HG03108 (cell line): ENCODE data around the gene GLRA3.
"Not testable (repeated sequence)": the region's sequence is repeated elsewhere in the genome, so short reads cannot be mapped to it uniquely, and the experiment has no call there.

ENCODE experiments used
- ATAC-seq: cut with Tn5 transposase; IDR thresholded peaks from one replicate; pipeline ENCODE4 v1.9.1; 2021; ENCODE audit warnings: moderate library complexity; ENCODE audit not compliant: unreplicated experiment

GLRA3 gene

GRCh38 chr4:174828845-174829701 lies at the start of gene GLRA3:
Gene GLRA3, minus strand, starts transcription at chr4:174829247. Its CDS starts 436 bp downstream, at chr4:174828811.
- no peak for ATAC-seq

- ATAC-seq, result no peak
These were observed 45.9 kb upstream of the GLRA3 start for GRCh38 chr4:174874898-174875297.

- no peak for ATAC-seq
These were observed 44.9 kb upstream of the GLRA3 start for GRCh38 chr4:174873931-174874330.

DNA sequence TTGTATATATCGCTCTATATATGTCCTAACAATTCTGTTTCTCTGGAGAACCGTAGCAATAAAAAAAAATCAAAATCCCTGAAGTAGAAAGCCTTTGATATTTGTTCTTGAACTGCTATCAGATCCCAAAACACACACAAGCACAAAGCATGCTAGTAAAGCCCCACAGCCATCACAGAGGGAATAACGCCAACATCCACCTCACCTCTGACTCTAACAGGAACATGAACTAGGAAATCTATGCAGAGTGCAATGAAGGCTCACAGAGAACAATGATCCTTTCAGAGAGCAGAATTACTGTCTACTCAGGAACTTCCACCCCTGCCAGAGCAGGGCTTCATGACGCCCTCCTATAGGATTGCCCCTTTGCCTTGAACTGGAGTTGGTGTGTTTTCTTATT lies 44.1 kb upstream of the GLRA3 start:
- ATAC-seq, result not testable (repeated sequence)

- ATAC-seq, result no peak
These were observed 42.4 kb upstream of the GLRA3 start for GRCh38 chr4:174871407-174871806.

DNA sequence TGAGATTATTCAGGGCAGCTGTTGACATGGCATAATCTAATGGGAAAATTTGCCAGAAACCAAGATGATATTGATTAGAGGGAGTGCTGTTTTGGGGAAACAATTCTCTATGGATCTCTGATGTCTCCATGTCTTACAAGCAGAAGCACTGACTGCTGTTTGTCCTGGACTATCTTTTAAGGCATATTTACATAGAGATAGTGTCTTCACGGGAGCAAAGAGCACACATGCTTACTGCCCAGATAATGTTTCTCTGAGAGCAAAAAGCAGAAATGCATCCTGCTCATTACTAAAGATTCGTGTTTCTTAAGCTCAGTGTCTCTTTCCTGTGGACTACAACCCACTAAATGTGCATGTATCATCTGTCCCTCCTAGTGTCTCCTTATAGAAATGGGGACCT lies 41.3 kb upstream of the GLRA3 start:
- no peak for ATAC-seq

DNA sequence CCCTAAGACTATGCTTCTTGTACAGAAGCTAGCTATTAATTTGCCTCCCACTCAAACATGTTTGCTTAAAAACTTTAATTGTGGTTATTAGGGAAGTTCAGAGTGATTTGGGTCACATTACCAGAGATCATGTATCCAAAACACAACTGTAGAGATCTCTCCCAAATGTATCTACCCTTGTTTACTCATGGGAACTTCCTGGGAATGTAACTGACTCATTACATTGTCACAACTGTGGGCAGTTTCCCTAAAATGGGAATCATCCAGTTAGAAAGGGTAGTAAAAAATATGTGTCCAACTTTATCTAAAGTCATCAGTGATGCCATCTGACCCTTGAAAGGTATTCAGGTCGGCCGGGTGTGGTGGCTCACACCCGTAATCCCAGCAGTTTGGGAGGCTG lies 40.3 kb upstream of the GLRA3 start:
- ATAC-seq, result no peak

DNA sequence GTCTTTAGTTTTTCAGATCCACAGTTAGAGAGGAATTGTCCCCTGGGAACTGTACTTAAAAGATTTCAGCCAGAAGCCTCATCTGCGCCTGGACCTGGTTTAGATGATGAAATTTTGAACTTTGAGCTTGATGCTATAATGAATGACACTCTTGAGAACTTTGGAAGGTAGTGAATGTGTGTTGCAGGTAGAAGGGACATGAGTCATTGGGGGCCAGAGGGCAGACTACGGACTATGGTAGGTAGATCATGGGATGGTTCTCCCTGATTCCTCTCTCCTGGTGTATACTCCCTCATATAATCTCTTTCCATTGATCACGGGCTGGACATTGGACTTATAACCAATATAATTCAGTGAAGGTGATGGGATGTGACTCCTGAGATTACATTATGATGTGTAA lies 38.9 kb upstream of the GLRA3 start:
- ATAC-seq, result no peak

- no peak for ATAC-seq
These were observed 36.5 kb upstream of the GLRA3 start for GRCh38 chr4:174865418-174865985.

DNA sequence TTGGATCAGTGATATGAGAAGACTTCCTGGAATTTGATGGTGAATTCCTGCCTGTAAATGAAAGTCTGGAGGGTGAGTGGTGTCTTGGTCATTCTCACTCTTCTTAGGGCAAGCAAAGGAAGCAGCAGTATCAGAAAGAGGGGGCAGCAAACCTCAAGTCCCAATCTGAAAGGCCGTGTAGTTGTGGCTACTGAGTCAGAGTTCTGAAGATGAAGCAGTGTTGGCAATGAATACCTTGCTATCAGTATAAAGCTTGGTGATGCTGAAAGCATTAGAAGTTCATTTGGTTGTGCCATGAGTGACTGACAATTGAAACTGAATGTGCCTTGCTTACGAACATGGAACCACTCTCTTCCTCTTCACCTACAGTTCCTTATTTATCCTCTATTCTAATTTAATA lies 35.0 kb upstream of the GLRA3 start:
- ATAC-seq, result no peak

DNA sequence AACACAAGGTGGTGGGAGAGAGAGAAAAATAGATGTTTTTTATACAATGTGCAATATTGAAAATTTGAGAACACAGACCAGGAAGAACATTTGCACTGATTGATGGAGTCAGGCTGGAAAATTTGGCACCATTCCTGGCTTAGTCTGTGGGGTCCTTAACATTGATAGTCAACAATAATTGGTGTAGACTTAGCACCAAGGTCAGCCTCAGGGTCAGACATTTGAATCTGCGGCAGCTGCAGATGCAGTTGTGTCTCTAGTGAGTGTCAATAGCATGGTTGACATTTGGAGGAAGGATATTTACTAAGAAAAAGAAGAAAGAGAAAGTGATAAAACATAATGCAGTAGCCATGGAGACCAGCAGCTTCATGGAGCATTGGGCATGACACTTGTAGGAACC lies 31.5 kb upstream of the GLRA3 start:
- ATAC-seq, result no peak

GRCh38 chr4:174859904-174860303 lies 30.9 kb upstream of the GLRA3 start:
- ATAC-seq, result no peak

GRCh38 chr4:174856926-174857800 lies 28.1 kb upstream of the GLRA3 start:
- ATAC-seq, result no peak

GRCh38 chr4:174855050-174855449 lies 26.0 kb upstream of the GLRA3 start:
- no peak for ATAC-seq

- ATAC-seq, result no peak
These were observed 24.6 kb upstream of the GLRA3 start for GRCh38 chr4:174853629-174854028.

DNA sequence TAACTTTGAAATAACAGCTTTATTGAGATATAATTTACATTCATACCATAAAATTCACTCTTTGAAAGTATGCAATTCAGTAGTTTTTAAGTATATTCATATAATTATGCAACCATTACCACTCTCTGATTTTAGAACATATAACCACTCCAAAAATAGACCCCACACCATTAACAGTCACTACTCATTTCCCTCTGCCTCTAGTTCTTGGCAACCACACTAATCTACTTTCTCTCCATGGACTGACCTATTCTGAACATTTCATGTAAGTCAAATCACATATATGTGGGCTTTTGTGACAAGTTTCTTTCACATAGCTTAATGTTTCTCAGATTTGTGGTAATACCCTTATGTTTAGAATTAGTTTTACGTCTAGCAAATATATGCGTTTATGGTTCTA lies 19.5 kb upstream of the GLRA3 start:
- no peak for ATAC-seq

GRCh38 chr4:174847801-174848427 lies 18.9 kb upstream of the GLRA3 start:
- no peak for ATAC-seq

DNA sequence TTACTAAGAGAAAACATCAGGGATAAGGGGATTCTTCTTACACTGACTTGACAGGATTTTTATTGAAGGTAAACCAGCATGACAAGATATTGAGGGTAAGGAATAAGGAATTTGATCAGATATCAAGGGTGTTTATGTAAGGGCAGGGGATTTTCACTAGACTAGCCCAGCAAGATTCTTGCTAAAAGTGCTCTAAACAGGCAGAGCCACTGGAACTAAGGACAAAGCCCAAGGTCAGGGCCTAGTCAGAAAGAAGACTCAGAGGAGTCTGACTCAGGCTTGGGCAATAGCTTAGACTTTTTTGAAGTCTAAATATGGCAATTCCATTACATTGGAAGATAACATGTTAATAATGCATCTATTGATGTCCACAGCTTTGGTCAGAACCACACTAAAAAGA lies 6.5 kb upstream of the GLRA3 start:
- ATAC-seq, result no peak

DNA sequence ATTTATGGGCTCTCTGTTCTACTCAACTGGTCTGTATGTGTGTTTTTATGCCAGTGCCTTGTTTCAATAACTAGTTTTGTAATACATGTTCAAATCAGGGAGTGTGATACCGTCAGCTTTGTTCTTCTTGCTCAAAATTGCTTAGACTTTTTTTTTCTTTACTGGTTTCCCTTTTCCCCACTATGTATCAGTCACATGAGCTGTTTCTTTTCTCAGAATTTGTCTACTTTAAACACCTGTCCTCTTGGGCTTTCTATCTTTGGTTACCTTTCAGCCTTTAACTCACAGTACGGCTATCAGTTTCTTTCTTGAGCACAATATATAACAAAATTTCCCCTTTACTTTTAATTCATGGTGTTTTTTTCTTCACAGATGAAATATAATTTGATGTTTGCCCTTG lies 5.4 kb upstream of the GLRA3 start:
- no peak for ATAC-seq

DNA sequence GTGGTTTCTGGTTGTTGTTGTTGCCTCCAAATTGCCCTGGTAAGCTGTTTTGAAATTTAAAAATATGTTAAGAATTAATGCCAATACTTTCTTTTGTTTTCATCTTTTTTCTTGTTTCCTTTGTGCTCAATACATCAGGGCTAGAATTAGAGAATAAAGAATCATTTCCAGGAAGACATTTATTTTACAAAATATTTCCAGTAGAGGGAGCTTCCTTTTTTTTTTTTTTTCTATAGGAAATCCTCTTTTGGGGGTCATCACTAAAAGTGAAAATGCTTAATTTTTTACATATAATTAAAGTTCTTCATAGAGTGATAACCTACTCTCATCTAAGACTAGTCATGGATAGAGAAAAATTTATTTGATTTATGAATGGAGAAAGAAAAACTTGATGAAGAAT lies 2.4 kb downstream of the GLRA3 start:
- no peak for ATAC-seq

DNA sequence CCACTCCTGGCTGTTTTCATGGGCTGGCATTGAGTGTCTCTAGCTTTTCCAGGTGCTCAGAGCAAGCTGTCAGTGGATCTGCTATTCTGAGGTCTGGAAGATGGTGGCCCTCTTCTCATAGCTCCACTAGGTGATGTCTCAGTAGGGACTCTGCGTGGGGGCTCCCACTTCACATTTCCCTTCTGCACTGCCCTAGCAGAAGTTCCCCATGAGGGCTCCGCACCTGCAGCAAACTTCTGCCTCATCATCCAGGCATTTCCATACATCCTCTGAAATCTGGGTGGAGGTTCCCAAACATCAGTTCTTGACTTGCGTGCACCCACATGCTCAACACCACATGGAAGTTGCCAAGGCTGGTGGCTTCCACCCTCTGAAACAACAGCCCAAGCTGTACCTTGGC lies 13.8 kb downstream of the GLRA3 start:
- ATAC-seq, result no peak
